Keratinocyte (primary cell): ENCODE measurements around the gene SMYD3. TPM values are rescaled to one million over a fixed set of nuclear protein-coding genes. Genes with fewer than 3 reads are reported as not detected.

ENCODE experiments used
- DNase-seq: peaks from one replicate; pipeline ENCODE4 v3.0.0-alpha.2; 2011; ENCODE audit warnings: low read depth, missing footprints, low spot score
- FAIRE-seq: peaks from 2 replicates; lab custom pipeline; 2011; peaks lifted over from hg19 to GRCh38; lab: Jason Lieb, UNC
- H2AFZ ChIP-seq: 2 replicates; pipeline ENCODE4 v1.6.0; 2012; ENCODE audit warnings: low read length, control low read depth, inconsistent platforms; ENCODE audit not compliant: control insufficient read depth
- H3K27ac ChIP-seq: 2 replicates; pipeline ENCODE4 v1.5.1; 2011; ENCODE audit warnings: low read length; ENCODE audit not compliant: control insufficient read depth, insufficient read depth
- H3K27me3 ChIP-seq: 3 replicates; pipeline ENCODE4 v1.6.0; 2011; ENCODE audit warnings: low read length; ENCODE audit not compliant: control insufficient read depth, insufficient read depth; ENCODE audit errors: extremely low read depth
- H3K36me3 ChIP-seq, 2 experiments: 2 replicates in 1 of 2; 3 replicates in 1 of 2; pipeline ENCODE4 v1.5.1; 2011; ENCODE audit warnings: low read length in 2 of 2, mild to moderate bottlenecking in 1 of 2; ENCODE audit not compliant: control insufficient read depth in 2 of 2, insufficient read depth in 2 of 2; ENCODE audit errors: extremely low read depth in 1 of 2
- H3K4me1 ChIP-seq: 3 replicates; pipeline ENCODE4 v1.5.1; 2011; ENCODE audit warnings: low read length; ENCODE audit not compliant: control insufficient read depth, insufficient read depth; ENCODE audit errors: extremely low read depth
- H3K4me2 ChIP-seq: 3 replicates; pipeline ENCODE4 v1.6.0; 2011; ENCODE audit warnings: low read depth, low read length; ENCODE audit not compliant: control insufficient read depth, insufficient read depth; ENCODE audit errors: extremely low read depth
- H3K4me3 ChIP-seq, 3 experiments: fragments of 200-600 bp in 1 of 3; sonication (generic) in 1 of 3; 2 replicates in 2 of 3; 3 replicates in 1 of 3; pipeline ENCODE4 v1.5.1; 2011 to 2016; ENCODE audit warnings: low read length in 3 of 3, mild to moderate bottlenecking in 3 of 3, control low read depth in 2 of 3, inconsistent platforms in 1 of 3, low read depth in 1 of 3, mixed read lengths in 1 of 3, mixed run types in 1 of 3, moderate library complexity in 1 of 3; ENCODE audit not compliant: control insufficient read depth in 2 of 3, insufficient read depth in 2 of 3; ENCODE audit errors: extremely low read depth in 1 of 3
- H3K79me2 ChIP-seq: 2 replicates; pipeline ENCODE4 v1.6.0; 2012; ENCODE audit warnings: low read length; ENCODE audit not compliant: control insufficient read depth, insufficient read depth
- H3K9ac ChIP-seq: 3 replicates; pipeline ENCODE4 v1.6.0; 2011; ENCODE audit warnings: low read length; ENCODE audit not compliant: control insufficient read depth, insufficient read depth; ENCODE audit errors: extremely low read depth
- H3K9me1 ChIP-seq: 3 replicates; pipeline ENCODE4 v1.6.0; 2011; ENCODE audit warnings: low read length; ENCODE audit not compliant: control insufficient read depth, insufficient read depth; ENCODE audit errors: extremely low read depth
- H3K9me3 ChIP-seq: 2 replicates; pipeline ENCODE4 v1.5.1; 2012; ENCODE audit warnings: low read depth, low read length; ENCODE audit not compliant: control insufficient read depth
- H4K20me1 ChIP-seq: 3 replicates; pipeline ENCODE4 v1.6.0; 2011; ENCODE audit warnings: low read length; ENCODE audit not compliant: control insufficient read depth, insufficient read depth; ENCODE audit errors: extremely low read depth
- EZH2 ChIP-seq: IDR thresholded peaks from one replicate; pipeline ENCODE4 v1.6.1; 2012; ENCODE audit warnings: inconsistent platforms, mild to moderate bottlenecking, low read length, moderate library complexity
- dilution Hi-C: fragments of 300-500 bp; cut with MboI; formaldehyde crosslinking; loops from one replicate; pipeline ENCODE4 v1.7.0; 2020; ENCODE audit warnings: low sequenced_read_pairs; ENCODE audit not compliant: extremely low pct_ligation_motif_present
- polyA plus RNA-seq, 5 experiments: library from polyadenylated mRNA; depleted of rRNA in 3 of 5; stranded (reverse) in 3 of 5; stranded (forward) in 1 of 5; unstranded in 1 of 5; fragments of >200 nt; gene quantifications; 1 replicate in 1 of 5; 2 replicates in 3 of 5; 3 replicates in 1 of 5; pipeline versions ENCODE4 v1.2.1 to v1.2.3, GENCODE V29; 2011 to 2012; ENCODE audit warnings: missing spikeins in 2 of 5, low read depth in 1 of 5, low replicate concordance in 1 of 5
- TF ChIP-seq, protein P1 (sequence below), 3 experiments: IDR thresholded peaks in 1 of 3; conservative IDR thresholded peaks in 1 of 3; optimal IDR thresholded peaks in 1 of 3; 2 replicates in 2 of 3; 3 replicates in 1 of 3; pipeline versions ENCODE3 to v1.5.1; 2011; ENCODE audit warnings: low read length in 3 of 3, mild to moderate bottlenecking in 3 of 3, moderate library complexity in 2 of 3, control low read depth in 1 of 3, inconsistent platforms in 1 of 3; ENCODE audit not compliant: insufficient read depth in 2 of 3; ENCODE audit errors: extremely low read depth in 1 of 3

The SMYD3 gene
- polyA plus RNA-seq, 1 donor (not counting 4 experiments of a cell fraction or from before 2014, with no cell fraction given) = 31.0 TPM

- H3K36me3 ChIP-seq = no peaks in the 10 kb centered on the region
- TF ChIP-seq, protein P1, sequence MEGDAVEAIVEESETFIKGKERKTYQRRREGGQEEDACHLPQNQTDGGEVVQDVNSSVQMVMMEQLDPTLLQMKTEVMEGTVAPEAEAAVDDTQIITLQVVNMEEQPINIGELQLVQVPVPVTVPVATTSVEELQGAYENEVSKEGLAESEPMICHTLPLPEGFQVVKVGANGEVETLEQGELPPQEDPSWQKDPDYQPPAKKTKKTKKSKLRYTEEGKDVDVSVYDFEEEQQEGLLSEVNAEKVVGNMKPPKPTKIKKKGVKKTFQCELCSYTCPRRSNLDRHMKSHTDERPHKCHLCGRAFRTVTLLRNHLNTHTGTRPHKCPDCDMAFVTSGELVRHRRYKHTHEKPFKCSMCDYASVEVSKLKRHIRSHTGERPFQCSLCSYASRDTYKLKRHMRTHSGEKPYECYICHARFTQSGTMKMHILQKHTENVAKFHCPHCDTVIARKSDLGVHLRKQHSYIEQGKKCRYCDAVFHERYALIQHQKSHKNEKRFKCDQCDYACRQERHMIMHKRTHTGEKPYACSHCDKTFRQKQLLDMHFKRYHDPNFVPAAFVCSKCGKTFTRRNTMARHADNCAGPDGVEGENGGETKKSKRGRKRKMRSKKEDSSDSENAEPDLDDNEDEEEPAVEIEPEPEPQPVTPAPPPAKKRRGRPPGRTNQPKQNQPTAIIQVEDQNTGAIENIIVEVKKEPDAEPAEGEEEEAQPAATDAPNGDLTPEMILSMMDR (optimal IDR thresholded peaks at IDR 0.05 in 1 of 3, IDR thresholded peaks at IDR 0.05 in 1 of 3, conservative IDR thresholded peaks at IDR 0.05 in 1 of 3; ENCODE audit: extremely low read depth in 1 of 3, insufficient read depth in 2 of 3, low read length in 3 of 3) = no peak
- no peak for TF ChIP-seq EZH2
- H2AFZ ChIP-seq = no peak overlapping the region
- H3K9me3 ChIP-seq = no peaks in the 10 kb centered on the region
- no peak overlapping the region for H3K27ac ChIP-seq
- no peak for DNase-seq
- H3K27me3 ChIP-seq = no peaks in the 10 kb centered on the region
- H3K4me1 ChIP-seq = peaks cover 5% of the 10 kb centered on the region
- no peaks in the 10 kb centered on the region for H3K79me2 ChIP-seq
- dilution Hi-C loops = no loop called here
- H3K4me2 ChIP-seq = no peak overlapping the region
- H3K4me3 ChIP-seq = no peak overlapping the region
- FAIRE-seq = no peak
- H4K20me1 ChIP-seq = no peaks in the 10 kb centered on the region
- no peaks in the 10 kb centered on the region for H3K9me1 ChIP-seq
- H3K9ac ChIP-seq = no peak overlapping the region
Measured at GRCh38 chr1:246462986-246463385, 44.1 kb downstream of the SMYD3 start.

- FAIRE-seq = no peak
- no peaks in the 10 kb centered on the region for H3K36me3 ChIP-seq
Measured at GRCh38 chr1:246460406-246460805, 46.7 kb downstream of the SMYD3 start.

More at GRCh38 chr1:246460406-246460805, 46.7 kb downstream of the SMYD3 start:
- no peaks in the 10 kb centered on the region for H3K27me3 ChIP-seq
- peaks cover 5% of the 10 kb centered on the region for H3K4me1 ChIP-seq
- TF ChIP-seq EZH2 = no peak
- TF ChIP-seq, protein P1 (optimal IDR thresholded peaks at IDR 0.05 in 1 of 3, IDR thresholded peaks at IDR 0.05 in 1 of 3, conservative IDR thresholded peaks at IDR 0.05 in 1 of 3; ENCODE audit: extremely low read depth in 1 of 3, insufficient read depth in 2 of 3, low read length in 3 of 3) = no peak
- H3K9me3 ChIP-seq = no peaks in the 10 kb centered on the region
- DNase-seq = no peak
- no peak overlapping the region for H3K4me2 ChIP-seq
- no peaks in the 10 kb centered on the region for H4K20me1 ChIP-seq
- no peak overlapping the region for H2AFZ ChIP-seq
- H3K9ac ChIP-seq = no peak overlapping the region
- H3K4me3 ChIP-seq = no peak overlapping the region
- H3K9me1 ChIP-seq = no peaks in the 10 kb centered on the region
- dilution Hi-C loops = no loop called here
- no peak overlapping the region for H3K27ac ChIP-seq
- no peaks in the 10 kb centered on the region for H3K79me2 ChIP-seq
